ENCODE measurements around the gene TEAD2.
"Not testable (repeated sequence)": the region's sequence is repeated elsewhere in the genome, so short reads cannot be mapped to it uniquely, and the experiment has no call there.

TEAD2 gene

GRCh38 chr19:49380391-49380790, 18.2 kb upstream of the TEAD2 start:
- no peak overlapping the region for H3K27ac ChIP-seq (ENCODE audit: low read length)
- H3K4me1 ChIP-seq (ENCODE audit: control insufficient read depth in 1 of 2, insufficient read depth in 2 of 2, low read length in 2 of 2), result no peaks in the 10 kb centered on the region
- peaks cover 5% of the 10 kb centered on the region in 2 donors for H3K9me3 ChIP-seq (ENCODE audit: control insufficient read depth in 1 of 2, low read length in 2 of 2)
- no peak overlapping the region for H3K4me3 ChIP-seq (ENCODE audit: low read depth in 1 of 2, low read length in 2 of 2)
- no peaks in the 10 kb centered on the region for H3K36me3 ChIP-seq (ENCODE audit: control insufficient read depth in 1 of 2, insufficient read depth in 2 of 2, low read length in 2 of 2)
- H3K27me3 ChIP-seq (ENCODE audit: low read depth, low read length), result no peaks in the 10 kb centered on the region

GRCh38 chr19:49378512-49378911, 16.3 kb upstream of the TEAD2 start:
- Histone ChIP-seq H3K4me1 (ENCODE audit: control insufficient read depth in 1 of 2, insufficient read depth in 2 of 2, low read length in 2 of 2) (no peaks in the 10 kb centered on the region), H3K27ac (ENCODE audit: low read length) (no peak overlapping the region), H3K27me3 (ENCODE audit: low read depth, low read length) (no peaks in the 10 kb centered on the region), H3K36me3 (ENCODE audit: control insufficient read depth in 1 of 2, insufficient read depth in 2 of 2, low read length in 2 of 2) (no peaks in the 10 kb centered on the region), H3K4me3 (ENCODE audit: low read depth in 1 of 2, low read length in 2 of 2) (no peak overlapping the region), H3K9me3 (ENCODE audit: control insufficient read depth in 1 of 2, low read length in 2 of 2) (peaks cover 5% of the 10 kb centered on the region in 2 donors)

DNA sequence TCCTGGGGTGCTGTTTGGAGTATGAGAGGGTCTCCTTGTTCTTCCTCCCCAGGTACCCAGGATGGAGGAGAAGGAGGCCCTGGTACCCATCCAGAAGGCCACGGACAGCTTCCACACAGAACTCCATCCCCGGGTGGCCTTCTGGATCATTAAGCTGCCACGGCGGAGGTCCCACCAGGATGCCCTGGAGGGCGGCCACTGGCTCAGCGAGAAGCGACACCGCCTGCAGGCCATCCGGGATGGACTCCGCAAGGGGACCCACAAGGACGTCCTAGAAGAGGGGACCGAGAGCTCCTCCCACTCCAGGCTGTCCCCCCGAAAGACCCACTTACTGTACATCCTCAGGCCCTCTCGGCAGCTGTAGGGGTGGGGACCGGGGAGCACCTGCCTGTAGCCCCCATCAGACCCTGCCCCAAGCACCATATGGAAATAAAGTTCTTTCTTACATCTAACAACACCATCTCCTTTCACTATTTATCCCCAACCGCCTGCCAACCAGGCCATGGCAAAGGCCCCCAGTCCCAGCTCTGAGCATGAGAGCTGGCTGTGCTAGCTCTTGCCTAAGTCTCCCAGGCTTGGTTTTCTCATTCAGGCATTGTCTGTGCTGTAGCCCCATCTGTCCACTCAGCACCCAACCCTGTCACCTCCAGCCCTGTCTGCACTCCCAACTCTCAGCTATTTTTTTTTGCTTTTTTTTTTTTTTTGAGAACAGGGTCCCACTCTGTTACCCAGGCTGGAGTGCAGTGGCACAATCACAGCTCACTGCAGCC, 12.6 kb upstream of the TEAD2 start:
- no peaks in the 10 kb centered on the region for H3K36me3 ChIP-seq (ENCODE audit: control insufficient read depth in 1 of 2, insufficient read depth in 2 of 2, low read length in 2 of 2)
- no peaks in the 10 kb centered on the region for H3K27me3 ChIP-seq (ENCODE audit: low read depth, low read length)
- no peaks in the 10 kb centered on the region for H3K9me3 ChIP-seq (ENCODE audit: control insufficient read depth in 1 of 2, low read length in 2 of 2)
- no peak overlapping the region for H3K4me3 ChIP-seq (ENCODE audit: low read depth in 1 of 2, low read length in 2 of 2)
- no peaks in the 10 kb centered on the region for H3K4me1 ChIP-seq (ENCODE audit: control insufficient read depth in 1 of 2, insufficient read depth in 2 of 2, low read length in 2 of 2)
- no peak overlapping the region for H3K27ac ChIP-seq (ENCODE audit: low read length)

DNA sequence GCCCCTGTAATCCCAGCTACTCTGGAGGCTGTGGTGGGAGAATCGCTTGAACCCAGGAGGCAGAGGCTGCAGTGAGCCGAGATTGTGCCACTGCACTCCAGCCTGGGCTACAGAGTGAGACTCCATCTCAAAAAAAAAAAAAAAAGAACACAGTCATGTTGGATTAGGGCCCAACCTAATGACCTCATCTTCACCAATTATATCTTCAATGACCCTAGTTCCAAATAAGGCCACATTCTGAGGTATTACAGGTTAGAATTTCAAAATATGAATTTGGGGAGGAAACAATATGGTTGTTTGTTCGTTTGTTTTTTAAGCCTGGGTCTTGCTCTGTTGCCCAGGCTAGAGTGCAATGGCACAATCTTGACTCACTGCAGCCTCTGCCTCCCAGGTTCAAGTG, 11.0 kb upstream of the TEAD2 start:
- H3K9me3 ChIP-seq (ENCODE audit: control insufficient read depth in 1 of 2, low read length in 2 of 2); H3K27ac ChIP-seq (ENCODE audit: low read length); H3K4me1 ChIP-seq (ENCODE audit: control insufficient read depth in 1 of 2, insufficient read depth in 2 of 2, low read length in 2 of 2); H3K36me3 ChIP-seq (ENCODE audit: control insufficient read depth in 1 of 2, insufficient read depth in 2 of 2, low read length in 2 of 2); H3K4me3 ChIP-seq (ENCODE audit: low read depth in 1 of 2, low read length in 2 of 2); H3K27me3 ChIP-seq (ENCODE audit: low read depth, low read length): not testable (repeated sequence)

- Histone ChIP-seq H3K27ac (ENCODE audit: low read length) (no peak overlapping the region), H3K4me1 (ENCODE audit: control insufficient read depth in 1 of 2, insufficient read depth in 2 of 2, low read length in 2 of 2) (no peaks in the 10 kb centered on the region), H3K27me3 (ENCODE audit: low read depth, low read length) (no peaks in the 10 kb centered on the region), H3K9me3 (ENCODE audit: control insufficient read depth in 1 of 2, low read length in 2 of 2) (peaks cover 0 to 7% of the 10 kb centered on the region in 2 donors), H3K4me3 (ENCODE audit: low read depth in 1 of 2, low read length in 2 of 2) (no peak overlapping the region), H3K36me3 (ENCODE audit: control insufficient read depth in 1 of 2, insufficient read depth in 2 of 2, low read length in 2 of 2) (no peaks in the 10 kb centered on the region)
These were observed 9.0 kb upstream of the TEAD2 start for GRCh38 chr19:49371184-49371583.

DNA sequence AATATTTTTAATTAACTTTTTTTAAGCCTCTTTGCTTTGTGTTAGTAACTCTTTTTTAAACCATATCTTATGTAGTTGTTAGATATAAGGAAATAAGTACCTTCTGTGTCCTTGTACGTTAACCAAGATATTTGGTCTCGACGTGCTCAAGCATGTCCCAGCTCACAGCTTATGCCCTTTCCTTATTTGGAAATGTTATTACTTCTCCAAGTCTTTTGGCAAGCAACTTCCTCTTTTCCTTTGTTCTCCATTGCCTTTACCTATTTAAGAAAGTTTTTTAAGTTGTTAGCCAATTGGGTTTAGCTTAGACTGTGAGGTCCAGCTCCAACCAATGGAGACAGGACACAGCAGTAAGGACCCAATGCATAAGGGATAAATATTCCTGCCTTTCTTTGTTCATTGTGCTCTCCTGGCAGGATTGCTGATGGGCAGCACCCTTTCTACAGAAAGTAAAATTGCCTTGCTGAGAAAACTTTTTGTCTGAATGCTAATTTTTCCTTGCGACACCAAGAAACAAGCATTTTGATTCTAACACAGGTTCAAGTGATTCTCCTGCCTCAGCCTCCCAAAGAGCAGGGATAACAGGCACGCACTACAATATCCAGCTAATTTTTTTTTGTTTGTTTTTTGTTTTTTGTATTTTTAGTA, 6.6 kb upstream of the TEAD2 start:
- Histone ChIP-seq H3K9me3 (ENCODE audit: control insufficient read depth in 1 of 2, low read length in 2 of 2) (peaks cover 0 to 7% of the 10 kb centered on the region in 2 donors), H3K27ac (ENCODE audit: low read length) (no peak overlapping the region), H3K36me3 (ENCODE audit: control insufficient read depth in 1 of 2, insufficient read depth in 2 of 2, low read length in 2 of 2) (no peaks in the 10 kb centered on the region), H3K4me3 (ENCODE audit: low read depth in 1 of 2, low read length in 2 of 2) (no peak overlapping the region), H3K27me3 (ENCODE audit: low read depth, low read length) (no peaks in the 10 kb centered on the region), H3K4me1 (ENCODE audit: control insufficient read depth in 1 of 2, insufficient read depth in 2 of 2, low read length in 2 of 2) (no peaks in the 10 kb centered on the region)

DNA sequence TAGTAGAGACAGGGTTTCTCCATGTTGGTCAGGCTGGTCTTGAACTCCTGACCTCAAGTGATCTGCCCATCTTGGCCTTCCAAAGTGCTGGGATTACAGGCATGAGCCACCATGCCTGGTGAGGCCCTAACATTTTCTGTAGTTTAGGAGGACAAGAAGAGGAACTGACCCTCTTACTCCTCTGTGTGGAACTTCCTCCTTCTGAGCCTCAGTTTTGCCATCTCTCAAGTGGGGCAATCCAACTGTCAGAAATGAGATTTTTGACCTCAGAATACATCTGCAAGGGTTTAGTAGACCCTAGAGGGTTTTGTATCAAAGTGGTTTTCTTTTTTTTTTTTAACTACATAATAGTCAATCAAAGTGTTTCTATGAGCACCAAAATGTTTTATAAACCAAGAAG, 3.9 kb upstream of the TEAD2 start:
- Histone ChIP-seq H3K4me1 (ENCODE audit: control insufficient read depth in 1 of 2, insufficient read depth in 2 of 2, low read length in 2 of 2) (peaks cover 0 to 7% of the 10 kb centered on the region in 2 donors), H3K36me3 (ENCODE audit: control insufficient read depth in 1 of 2, insufficient read depth in 2 of 2, low read length in 2 of 2) (no peaks in the 10 kb centered on the region), H3K27me3 (ENCODE audit: low read depth, low read length) (no peaks in the 10 kb centered on the region), H3K9me3 (ENCODE audit: control insufficient read depth in 1 of 2, low read length in 2 of 2) (peaks cover 0 to 7% of the 10 kb centered on the region in 2 donors), H3K4me3 (ENCODE audit: low read depth in 1 of 2, low read length in 2 of 2) (no peak overlapping the region), H3K27ac (ENCODE audit: low read length) (no peak overlapping the region)

DNA sequence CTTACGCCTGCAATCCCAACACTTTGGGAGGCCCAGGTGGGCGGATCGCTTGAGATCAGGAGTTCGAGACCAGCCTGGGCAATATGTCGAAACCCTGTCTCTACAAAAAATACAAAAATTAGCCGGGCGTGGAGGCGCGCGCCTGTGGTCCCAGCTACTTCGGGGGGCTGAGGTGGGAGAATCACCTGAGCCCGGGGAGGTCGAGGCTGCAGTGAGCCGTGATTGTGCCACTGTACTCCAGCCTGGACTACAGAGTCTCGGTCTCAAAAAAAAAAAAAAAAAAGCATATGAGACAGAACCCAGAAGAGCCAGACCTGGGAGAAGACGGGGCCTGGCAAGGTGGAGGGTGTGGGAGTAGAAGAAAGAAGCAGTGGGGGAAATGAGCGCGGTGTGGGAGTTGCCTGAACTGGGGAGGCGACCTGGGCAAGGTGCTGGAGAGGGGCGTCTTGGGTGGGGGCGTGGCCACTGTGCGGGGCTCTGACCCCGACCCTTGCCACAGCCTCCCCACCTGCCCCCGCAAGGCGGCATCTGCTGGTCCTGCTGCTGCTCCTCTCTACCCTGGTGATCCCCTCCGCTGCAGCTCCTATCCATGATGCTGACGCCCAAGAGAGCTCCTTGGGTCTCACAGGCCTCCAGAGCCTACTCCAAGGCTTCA, 2.0 kb upstream of the TEAD2 start:
- no peak overlapping the region for H3K27ac ChIP-seq (ENCODE audit: low read length)
- H3K36me3 ChIP-seq (ENCODE audit: control insufficient read depth in 1 of 2, insufficient read depth in 2 of 2, low read length in 2 of 2), result peaks cover 0 to 4% of the 10 kb centered on the region in 2 donors
- H3K4me1 ChIP-seq (ENCODE audit: control insufficient read depth in 1 of 2, insufficient read depth in 2 of 2, low read length in 2 of 2), result peaks cover 0 to 13% of the 10 kb centered on the region in 2 donors
- peak overlapping the region in 1 of 2 donors; percentile 80 for H3K4me3 ChIP-seq (ENCODE audit: low read depth in 1 of 2, low read length in 2 of 2)
- H3K9me3 ChIP-seq (ENCODE audit: control insufficient read depth in 1 of 2, low read length in 2 of 2), result peaks cover 0 to 3% of the 10 kb centered on the region in 2 donors
- H3K27me3 ChIP-seq (ENCODE audit: low read depth, low read length), result no peaks in the 10 kb centered on the region

DNA sequence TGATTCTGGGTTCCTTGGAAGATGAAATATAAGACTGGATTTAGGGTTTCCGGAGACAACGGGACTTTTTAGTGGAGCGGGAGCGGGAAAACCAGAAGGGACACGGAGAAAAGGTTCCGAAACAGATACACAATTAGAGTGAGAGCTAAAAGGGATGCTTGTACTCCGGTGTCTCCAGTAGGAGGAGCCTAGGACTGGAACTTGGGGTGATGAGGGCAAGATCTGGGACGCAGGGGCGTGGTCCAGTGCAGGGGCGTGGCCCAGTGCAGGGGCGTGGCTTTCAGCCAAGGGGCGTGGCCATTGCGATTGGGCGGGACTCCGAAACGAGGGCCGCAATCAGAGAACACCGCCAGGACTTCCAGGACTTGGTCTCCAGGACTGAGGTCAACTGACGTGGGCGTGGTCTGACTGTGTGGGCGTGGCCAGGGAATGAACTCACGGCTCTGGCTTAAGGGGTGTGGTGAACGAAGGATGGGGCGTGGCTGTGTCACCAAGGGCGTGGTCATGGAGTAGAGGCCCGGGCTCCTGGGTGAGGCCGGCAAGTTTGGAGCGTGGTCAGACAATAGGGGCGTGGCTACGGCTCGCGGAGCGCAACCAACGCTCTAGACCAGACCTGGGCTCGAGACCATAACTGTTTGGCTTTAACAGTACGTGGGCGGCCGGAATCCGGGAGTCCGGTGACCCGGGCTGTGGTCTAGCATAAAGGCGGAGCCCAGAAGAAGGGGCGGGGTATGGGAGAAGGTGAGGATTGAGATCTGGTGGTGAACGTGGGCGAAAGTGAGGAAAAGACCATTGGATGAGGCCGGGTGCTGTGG, 1.3 kb upstream of the TEAD2 start, which contains the start of gene DKKL1:
Gene DKKL1 (plus strand): TSS at position 610 of the 815 bp plus-strand sequence. CDS start 122 bp downstream, at position 732.
- H3K27me3 ChIP-seq (ENCODE audit: low read depth, low read length), result no peaks in the 10 kb centered on the region
- no peaks in the 10 kb centered on the region for H3K9me3 ChIP-seq (ENCODE audit: control insufficient read depth in 1 of 2, low read length in 2 of 2)
- H3K4me1 ChIP-seq (ENCODE audit: control insufficient read depth in 1 of 2, insufficient read depth in 2 of 2, low read length in 2 of 2), result peaks cover 0 to 13% of the 10 kb centered on the region in 2 donors
- peaks cover 0 to 4% of the 10 kb centered on the region in 2 donors for H3K36me3 ChIP-seq (ENCODE audit: control insufficient read depth in 1 of 2, insufficient read depth in 2 of 2, low read length in 2 of 2)
- peak within 1 kb of the TSS; percentile 58 for H3K27ac ChIP-seq (ENCODE audit: low read length)
- H3K4me3 ChIP-seq (ENCODE audit: low read depth in 1 of 2, low read length in 2 of 2), result peak within 1 kb of the TSS; percentile 70 to 80

- peak overlapping the region; percentile 70 to 80 for H3K4me3 ChIP-seq (ENCODE audit: low read depth in 1 of 2, low read length in 2 of 2)
- no peaks in the 10 kb centered on the region for H3K27me3 ChIP-seq (ENCODE audit: low read depth, low read length)
These were observed 682 bp upstream of the TEAD2 start for GRCh38 chr19:49362929-49363267.

More at GRCh38 chr19:49362929-49363267, 682 bp upstream of the TEAD2 start:
- peaks cover 0 to 4% of the 10 kb centered on the region in 2 donors for H3K36me3 ChIP-seq (ENCODE audit: control insufficient read depth in 1 of 2, insufficient read depth in 2 of 2, low read length in 2 of 2)
- H3K9me3 ChIP-seq (ENCODE audit: control insufficient read depth in 1 of 2, low read length in 2 of 2), result no peaks in the 10 kb centered on the region
- H3K27ac ChIP-seq (ENCODE audit: low read length), result peak overlapping the region; percentile 58
- peaks cover 0 to 13% of the 10 kb centered on the region in 2 donors for H3K4me1 ChIP-seq (ENCODE audit: control insufficient read depth in 1 of 2, insufficient read depth in 2 of 2, low read length in 2 of 2)

All from muscle layer of duodenum (tissue), 2 donors.